NCI-H1092 treated with DMSO at 0.1 percent for 48 hours (cell line): ENCODE results near the gene PANK4.

ENCODE experiments used
- DNase-seq: peaks from one replicate; lab custom pipeline; 2025; lab: John Stamatoyannopoulos, UW

The PANK4 gene

DNA sequence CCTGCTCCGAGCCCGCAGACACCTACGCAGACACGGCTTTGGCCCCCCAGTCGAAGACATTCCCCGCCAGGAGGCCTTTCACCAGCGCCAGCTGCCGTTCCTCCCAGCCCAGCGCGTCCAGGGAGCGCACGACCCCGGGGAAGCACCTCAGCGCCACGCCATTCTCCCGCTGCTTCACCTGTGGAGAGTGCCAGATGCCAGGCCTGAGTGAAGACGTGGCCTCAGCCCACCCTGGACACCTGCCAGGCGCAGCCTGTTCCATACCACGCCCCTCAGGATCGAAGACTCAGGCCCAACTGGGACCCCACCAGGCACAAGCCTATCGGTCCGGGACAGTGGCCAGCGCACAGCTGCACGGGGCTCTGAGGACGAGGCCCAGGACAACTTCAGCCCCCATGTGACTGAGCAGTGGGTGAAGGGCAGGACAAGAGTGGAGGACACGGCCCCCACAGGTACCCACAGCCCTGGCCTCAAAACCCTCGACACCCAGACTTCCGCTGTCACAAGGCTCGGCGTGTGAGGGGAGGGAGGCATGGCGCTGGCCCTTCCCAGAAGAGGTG is 13.5 kb downstream of the PANK4 start:
- no peak for DNase-seq

GRCh38 chr1:2510366-2511155 is 15.8 kb downstream of the PANK4 start:
- DNase-seq = no peak

GRCh38 chr1:2509589-2509988 is 16.8 kb downstream of the PANK4 start:
- DNase-seq = no peak

GRCh38 chr1:2508751-2509150 is 17.6 kb downstream of the PANK4 start:
- no peak for DNase-seq

- no peak for DNase-seq
These were observed 18.2 kb downstream of the PANK4 start for GRCh38 chr1:2508180-2508579.

GRCh38 chr1:2507744-2508155 is 18.6 kb downstream of the PANK4 start:
- DNase-seq = no peak

- DNase-seq = no peak
These were observed 19.4 kb downstream of the PANK4 start for GRCh38 chr1:2506901-2507565.

DNA sequence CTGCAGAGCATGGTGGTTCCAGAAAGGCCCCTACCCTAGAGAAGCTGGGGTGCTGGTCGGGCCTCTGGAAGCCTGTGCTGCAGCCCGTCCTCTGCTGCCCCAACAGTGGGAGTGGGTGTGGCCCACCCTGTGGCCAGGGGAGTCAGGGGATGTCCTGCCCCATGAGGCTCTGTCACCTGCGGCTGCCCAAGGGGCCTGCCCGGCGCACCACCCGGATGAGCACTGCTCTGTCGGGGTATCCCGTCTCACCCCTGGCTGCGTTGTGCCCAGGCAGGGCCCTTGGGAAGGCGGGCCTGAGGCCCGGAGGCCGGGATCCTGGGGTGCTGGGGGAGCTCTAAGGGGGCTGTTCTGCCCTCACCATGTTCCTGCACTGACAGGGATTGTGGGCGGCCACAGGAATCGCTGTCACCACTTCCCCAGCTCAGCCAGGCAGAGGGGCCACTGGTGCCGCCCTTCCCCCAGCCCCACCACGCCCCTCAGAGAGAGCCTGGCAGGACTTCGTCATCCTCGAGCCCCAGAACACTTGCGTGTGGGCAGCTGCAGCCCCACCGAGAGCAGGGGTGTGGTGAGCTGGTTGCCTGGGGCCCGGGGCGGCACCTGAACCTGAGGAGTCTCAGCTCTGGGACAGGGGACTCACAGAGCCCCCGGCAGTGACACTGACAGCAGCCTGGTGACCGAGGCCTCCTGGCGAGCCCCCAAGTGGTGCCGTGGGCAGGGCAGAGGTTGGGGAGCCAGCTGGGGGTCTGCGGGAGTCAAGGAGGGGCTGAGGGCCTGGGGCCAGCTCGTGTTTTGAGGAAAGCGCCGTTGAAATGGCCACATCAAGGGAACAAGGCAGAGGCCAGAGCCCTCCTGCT is 20.2 kb downstream of the PANK4 start:
- DNase-seq = no peak

- no peak for DNase-seq
These were observed 20.9 kb downstream of the PANK4 start for GRCh38 chr1:2505461-2505994.

- no peak for DNase-seq
These were observed 21.5 kb downstream of the PANK4 start for GRCh38 chr1:2504949-2505272.

GRCh38 chr1:2504225-2504948 is 22.0 kb downstream of the PANK4 start:
- no peak for DNase-seq

GRCh38 chr1:2503554-2504224 is 22.7 kb downstream of the PANK4 start:
- no peak for DNase-seq

GRCh38 chr1:2502661-2503553 is 23.5 kb downstream of the PANK4 start:
- no peak for DNase-seq

GRCh38 chr1:2502210-2502609 is 24.2 kb downstream of the PANK4 start:
- DNase-seq = no peak

DNA sequence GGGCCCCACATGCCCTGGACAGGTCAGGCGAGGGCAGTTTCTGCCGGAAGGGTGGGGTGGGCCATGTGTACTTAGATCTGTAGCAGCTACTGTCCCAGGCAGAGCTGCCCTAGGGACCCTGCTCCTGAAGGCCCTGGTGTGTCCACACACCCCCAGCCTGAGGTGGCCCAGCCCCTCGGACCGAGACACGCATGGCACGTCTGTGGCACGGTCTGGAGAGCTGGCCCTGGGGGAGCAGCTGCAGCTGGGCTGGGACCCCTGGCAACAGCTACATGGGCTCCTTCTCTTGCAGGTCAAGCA is 24.6 kb downstream of the PANK4 start:
- no peak for DNase-seq

DNA sequence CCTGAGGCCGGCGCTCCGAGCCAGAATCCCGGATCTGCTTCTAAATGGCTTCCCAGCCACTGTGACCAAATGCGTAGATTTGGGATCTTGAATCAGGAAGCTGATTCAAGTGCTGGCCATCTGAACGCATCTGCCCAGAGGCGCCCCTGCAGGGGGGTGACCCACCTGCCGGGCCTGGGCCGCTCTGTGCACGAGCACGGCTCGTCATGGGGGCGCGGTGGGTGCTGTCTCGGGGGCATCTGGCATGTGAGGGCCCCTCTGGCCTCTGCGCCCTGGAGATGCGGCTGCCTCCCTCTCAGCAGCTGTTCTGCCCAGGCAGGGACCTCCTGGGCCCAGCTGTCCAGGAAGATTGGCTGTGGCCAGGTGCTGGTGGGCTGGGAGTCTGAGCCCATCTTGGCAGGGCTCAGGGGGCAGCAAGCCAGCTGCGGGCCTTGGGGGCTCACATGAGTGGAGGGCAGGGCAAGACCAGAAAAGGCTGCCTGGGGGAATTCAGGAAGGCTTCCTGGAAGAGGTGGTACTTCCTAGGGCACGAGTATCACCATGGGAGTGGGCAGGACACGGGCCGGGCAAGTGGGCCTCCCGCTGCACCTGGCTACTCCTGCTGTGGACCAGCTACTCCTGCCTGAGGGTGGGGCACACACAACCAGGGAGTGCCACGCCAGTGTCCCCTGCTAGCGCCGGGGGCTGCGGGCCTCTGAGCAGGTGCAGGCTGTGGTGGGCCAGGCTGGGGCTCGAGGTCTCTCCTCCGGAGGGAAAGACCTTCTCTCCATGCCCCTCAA is 25.2 kb downstream of the PANK4 start:
- DNase-seq = no peak

DNA sequence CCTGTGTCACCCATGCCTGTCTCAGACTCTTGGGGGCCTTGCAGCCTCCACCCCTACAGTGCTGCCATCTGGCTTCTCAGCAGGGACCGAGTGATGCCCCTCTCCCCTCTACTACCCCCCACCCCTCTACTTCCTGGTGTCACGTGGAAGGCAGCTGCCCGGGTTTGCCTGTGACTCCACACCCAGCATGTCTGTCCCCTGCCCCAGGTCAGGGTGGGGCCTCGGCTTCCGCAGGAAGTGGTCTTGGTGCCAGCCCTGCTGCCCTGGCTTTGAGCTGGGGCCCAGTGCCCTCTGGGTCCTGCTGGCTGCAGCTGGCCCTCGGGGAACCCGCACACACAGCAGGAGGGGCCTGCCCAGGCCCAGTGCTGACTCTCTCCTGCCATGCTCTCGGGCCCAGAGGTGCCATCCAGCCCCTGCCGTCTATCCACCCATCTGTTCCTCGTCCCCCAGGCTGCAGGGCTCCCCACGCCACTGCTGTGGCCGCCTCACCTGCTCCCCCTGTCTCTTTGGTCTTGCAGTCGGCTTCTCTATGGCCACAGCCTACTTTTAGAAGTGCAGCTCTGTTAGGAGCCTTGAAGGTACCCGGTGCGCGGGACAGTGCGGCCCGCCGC is 26.3 kb downstream of the PANK4 start:
- no peak for DNase-seq

- no peak for DNase-seq
These were observed 27.1 kb downstream of the PANK4 start for GRCh38 chr1:2499260-2499659.

- DNase-seq = no peak
These were observed 27.7 kb downstream of the PANK4 start for GRCh38 chr1:2498648-2499047.
